K562 (cell line): Measurements from ENCODE around the gene PAK1IP1. TPM values are rescaled to one million over a fixed set of nuclear protein-coding genes. Genes with fewer than 3 reads are reported as not detected.
A peak's percentile ranks its signal among the peaks of the same experiment; 100 is the strongest.

Source experiments
- ATAC-seq: fragments of 200-7000 bp; cut with Tn5 transposase; 3 replicates; pipeline ENCODE4 v1.9.1; 2020; ENCODE audit warnings: moderate library complexity
- BruUV-seq: library from RNA; stranded (reverse); fragments of 400-500 nt; replicated peaks from 2 replicates; lab custom pipeline; 2021; lab: Mats Ljungman, UMichigan
- CTCF ChIA-PET: fragments of 300-600 bp; formaldehyde crosslinking; extraction: SDS; loops from one replicate; lab custom pipeline; 2021; ENCODE audit warnings: low intra/inter-chr PET ratio; lab: Yijun Ruan, JAX
- POLR2A ChIA-PET: fragments of 300-600, 350-650 bp; sonication (Branson Sonifier 250); formaldehyde crosslinking; extraction: SDS; loops from one replicate; lab custom pipeline; 2021; ENCODE audit warnings: antibody characterized with exemption, inconsistent platforms; lab: Yijun Ruan, JAX
- DNase-seq, 4 experiments: peaks; one replicate each; pipeline versions ENCODE4 v3.0.0 to v3.0.0-alpha.2; 2011 to 2018; ENCODE audit warnings: low spot score in 3 of 4, mixed read lengths in 3 of 4; ENCODE audit errors: extremely low read depth in 1 of 4
- FAIRE-seq: peaks from 2 replicates; lab custom pipeline; 2011; peaks lifted over from hg19 to GRCh38; lab: Jason Lieb, UNC
- H2AFZ ChIP-seq: 2 replicates; pipeline ENCODE4 v1.6.0; 2011; ENCODE audit warnings: low read depth, low read length, control low read depth, inconsistent platforms
- H3K27ac ChIP-seq: fragments of 200-600 bp; 3 replicates; pipeline ENCODE4 v1.8.0; 2011; ENCODE audit warnings: low read depth, mild to moderate bottlenecking, control low read depth, inconsistent platforms, low read length, moderate library complexity, mixed read lengths; ENCODE audit errors: extremely low read depth
- H3K27me3 ChIP-seq, 2 experiments: fragments of 300-600 bp in 1 of 2; 2 replicates in 1 of 2; 3 replicates in 1 of 2; pipeline versions ENCODE4 v1.6.0 to v1.8.0; 2011; ENCODE audit warnings: inconsistent platforms in 2 of 2, low read length in 2 of 2, mild to moderate bottlenecking in 1 of 2, mixed read lengths in 1 of 2, moderate library complexity in 1 of 2; ENCODE audit not compliant: control insufficient read depth in 2 of 2, insufficient read depth in 2 of 2
- H3K36me3 ChIP-seq: fragments of 300-600 bp; 3 replicates; pipeline ENCODE4 v1.8.0; 2011; ENCODE audit warnings: mild to moderate bottlenecking, low read length, inconsistent platforms; ENCODE audit not compliant: control insufficient read depth, insufficient read depth
- H3K4me1 ChIP-seq, 2 experiments: fragments of 200-600 bp in 1 of 2; replicated peaks in 1 of 2; 2 replicates in 1 of 2; 3 replicates in 1 of 2; pipeline versions ENCODE4 v1.5.1 to v1.8.0; 2011; ENCODE audit warnings: inconsistent platforms in 2 of 2, low read length in 2 of 2, mild to moderate bottlenecking in 1 of 2, mixed read lengths in 1 of 2, moderate library complexity in 1 of 2; ENCODE audit not compliant: control insufficient read depth in 2 of 2, insufficient read depth in 2 of 2
- H3K4me2 ChIP-seq: 2 replicates; pipeline ENCODE4 v1.6.1; 2011; ENCODE audit warnings: low read length, control low read depth, inconsistent platforms, mixed read lengths; ENCODE audit not compliant: insufficient read depth
- H3K4me3 ChIP-seq: fragments of 200-600 bp; sonication (generic), shearing (Covaris generic); 2 replicates; pipeline ENCODE4 v1.5.1; 2016; ENCODE audit warnings: control low read depth, inconsistent platforms
- H3K79me2 ChIP-seq: fragments of 200-600 bp; 3 replicates; pipeline ENCODE4 v1.8.0; 2011; ENCODE audit warnings: low read length, inconsistent platforms; ENCODE audit not compliant: control insufficient read depth, insufficient read depth
- H3K9ac ChIP-seq, 2 experiments: 2 replicates each; pipeline versions ENCODE4 v1.6.0 to v1.6.1; 2011; ENCODE audit warnings: low read depth in 2 of 2, low read length in 2 of 2, control low read depth in 1 of 2, inconsistent platforms in 1 of 2, mild to moderate bottlenecking in 1 of 2, mixed read lengths in 1 of 2; ENCODE audit not compliant: insufficient read depth in 1 of 2
- H3K9me1 ChIP-seq: one replicate; pipeline ENCODE4 v1.6.0; 2011; ENCODE audit warnings: inconsistent platforms, mild to moderate bottlenecking, low read length, moderate library complexity; ENCODE audit not compliant: control insufficient read depth, insufficient read depth
- H3K9me3 ChIP-seq: replicated peaks from 2 replicates; pipeline ENCODE4 v1.5.1; 2011; ENCODE audit warnings: low read depth, low read length, inconsistent platforms; ENCODE audit not compliant: control insufficient read depth, insufficient read depth
- H4K20me1 ChIP-seq: replicated peaks from 2 replicates; pipeline ENCODE4 v1.6.1; 2011; ENCODE audit warnings: low read length, inconsistent platforms, mixed read lengths; ENCODE audit not compliant: control insufficient read depth, insufficient read depth
- ARHGAP35 ChIP-seq: fragments of 450-650 bp; IDR thresholded peaks from 2 replicates; pipeline ENCODE4 v1.6.1; 2018; ENCODE audit not compliant: partially characterized antibody
- COPS2 ChIP-seq: fragments of 450-650 bp; conservative IDR thresholded peaks from 2 replicates; pipeline ENCODE4 v1.6.1; 2016; ENCODE audit warnings: mild to moderate bottlenecking, moderate library complexity
- DLX4 ChIP-seq: fragments of 250-450 bp; sonication (Bioruptor Pico); IDR thresholded peaks from 2 replicates; pipeline ENCODE4 v1.6.1; 2021; ENCODE audit warnings: mild to moderate bottlenecking
- ETS2 ChIP-seq: IDR thresholded peaks from 2 replicates; pipeline ENCODE4 v1.6.1; 2016; ENCODE audit warnings: borderline replicate concordance, missing genetic modification characterization, mild to moderate bottlenecking, moderate library complexity, missing compliant biosample characterization; ENCODE audit not compliant: poor library complexity, severe bottlenecking
- ETV6 ChIP-seq, 3 experiments: fragments of 150-350 bp in 1 of 3; sonication (generic) in 1 of 3; formaldehyde crosslinking in 1 of 3; IDR thresholded peaks; 2 replicates each; pipeline versions ENCODE4 v1.6.1 to v1.8.0; 2014 to 2022; ENCODE audit warnings: borderline replicate concordance in 2 of 3, low read depth in 2 of 3, antibody characterized with exemption in 1 of 3, low read length in 1 of 3, mild to moderate bottlenecking in 1 of 3, missing genetic modification reagents in 1 of 3
- HDAC1 ChIP-seq, 2 experiments: fragments of 450-650 bp; IDR thresholded peaks; 2 replicates each; pipeline ENCODE4 v1.6.1; 2016 to 2017; ENCODE audit warnings: inconsistent platforms in 1 of 2, mild to moderate bottlenecking in 1 of 2, moderate library complexity in 1 of 2
- HMG20B ChIP-seq: fragments of 250-450 bp; sonication (Bioruptor Pico); IDR thresholded peaks from 2 replicates; pipeline ENCODE4 v1.5.0; 2021; ENCODE audit warnings: mild to moderate bottlenecking
- MED1 ChIP-seq: sonication (generic); formaldehyde crosslinking; IDR thresholded peaks from 2 replicates; pipeline ENCODE4 v1.8.1; 2023; ENCODE audit warnings: missing genetic modification reagents, borderline replicate concordance
- MXD1 ChIP-seq: fragments of 250-450 bp; sonication (Bioruptor Pico); IDR thresholded peaks from 2 replicates; pipeline ENCODE4 v1.8.0; 2021; ENCODE audit warnings: borderline replicate concordance, mild to moderate bottlenecking, moderate library complexity; ENCODE audit not compliant: poor library complexity, severe bottlenecking
- NFIC ChIP-seq: fragments of 450-650 bp; IDR thresholded peaks from 2 replicates; pipeline ENCODE4 v1.6.1; 2017; ENCODE audit warnings: mild to moderate bottlenecking, inconsistent platforms
- NRF1 ChIP-seq, 2 experiments: fragments of 450-650 bp; IDR thresholded peaks in 1 of 2; conservative IDR thresholded peaks in 1 of 2; 2 replicates each; pipeline ENCODE4 v1.6.1; 2014; ENCODE audit warnings: mild to moderate bottlenecking in 2 of 2
- SMAD2 ChIP-seq: fragments of 150-350 bp; IDR thresholded peaks from 2 replicates; pipeline ENCODE4 v1.6.1; 2014; ENCODE audit warnings: low read depth, mild to moderate bottlenecking, low read length
- SRF ChIP-seq, 2 experiments: fragments of 250-450, 450-650 bp in 1 of 2; sonication (Bioruptor Pico) in 1 of 2; sonication (generic) in 1 of 2; formaldehyde crosslinking; IDR thresholded peaks; 2 replicates each; pipeline versions ENCODE4 v1.5.0 to v1.5.1; 2020 to 2022; ENCODE audit warnings: mild to moderate bottlenecking in 1 of 2, missing genetic modification reagents in 1 of 2
- TAF7 ChIP-seq: fragments of 450-650 bp; IDR thresholded peaks from 2 replicates; pipeline ENCODE4 v1.6.1; 2016; ENCODE audit warnings: missing genetic modification characterization, missing compliant biosample characterization
- TBP ChIP-seq: optimal IDR thresholded peaks from 2 replicates; pipeline ENCODE3; 2011; ENCODE audit warnings: low read depth, low read length, improper control_type of control experiment
- TRIM28 ChIP-seq: fragments of 450-650 bp; IDR thresholded peaks from 2 replicates; pipeline ENCODE4 v1.6.1; 2017
- ZKSCAN1 ChIP-seq: fragments of 150-350 bp; IDR thresholded peaks from 2 replicates; pipeline ENCODE4 v1.6.1; 2016; ENCODE audit warnings: low read depth, low read length
- ZNF354B ChIP-seq: fragments of 250-450 bp; sonication (Bioruptor Pico); IDR thresholded peaks from 2 replicates; pipeline ENCODE4 v1.4.0; 2020
- ZNF77 ChIP-seq: fragments of 250-450 bp; sonication (Bioruptor Pico); IDR thresholded peaks from 2 replicates; pipeline ENCODE4 v1.5.0; 2020
- WGBS: fragments of 100-300 bp; shearing (Covaris generic); methylation state at CpG from one replicate; pipeline ENCODE4 v1.1.6; 2016; ENCODE audit warnings: low coverage, mixed read lengths; ENCODE audit not compliant: insufficient coverage; ENCODE audit errors: missing lambda C conversion rate; 5-methylcytosine and 5-hydroxymethylcytosine counted together
- in situ Hi-C: fragments of 300-500 bp; cut with MboI; formaldehyde crosslinking; loops from 4 replicates; pipeline ENCODE4 v1.15.0; 2018; ENCODE audit warnings: inconsistent platforms, mixed read lengths
- intact Hi-C: fragments of 100-400 bp; cut with micrococcal nuclease; formaldehyde crosslinking; loops from 2 replicates; pipeline ENCODE4 v1.14.2; 2022
- polyA plus RNA-seq, 8 experiments: library from polyadenylated mRNA; depleted of rRNA in 4 of 8; stranded (reverse) in 5 of 8; unstranded in 3 of 8; fragments of >200 nt; fragmentation: Nextera tagmentation in 2 of 8; fragmentation: Illumina TruSeq in 1 of 8; extraction: Ambion mirVana in 2 of 8; extraction: Trizol in 1 of 8; gene quantifications; 2 replicates each; pipeline versions ENCODE4 v1.2.1 to v1.2.3, GENCODE V29; 2011 to 2014; ENCODE audit warnings: inconsistent platforms in 1 of 8, missing spikeins in 1 of 8
- total RNA-seq, 7 experiments: library from RNA; depleted of rRNA in 6 of 7; stranded (reverse); fragments of >200 nt in 6 of 7; fragmentation: Illumina TruSeq in 2 of 7; extraction: Trizol in 2 of 7; gene quantifications; 2 replicates each; pipeline versions ENCODE4 v1.2.1 to v1.2.3, GENCODE V29; 2011 to 2021; ENCODE audit warnings: low replicate concordance in 1 of 7

The PAK1IP1 gene
- total and polyA plus RNA-seq, 9 of the 15 experiments (the other 6 are each of a cell fraction or from before 2014, with no cell fraction given) = 50.0 to 200 (median 87.0) TPM

- H3K9ac ChIP-seq = peak overlapping the region; percentile 57 to 89; a peak in 3 of 4 replicates
- POLR2A ChIA-PET = interaction anchor here (0.7 kb wide), 1 partner anchor 1353 kb away, joined by 3 read pairs; no protein-coding TSS in a partner anchor
- no peaks in the 10 kb centered on the region for H3K9me1 ChIP-seq
- H3K27ac ChIP-seq = no peak overlapping the region
- H4K20me1 ChIP-seq = no peaks in the 10 kb centered on the region
- peaks cover 77% of the 10 kb centered on the region for H3K79me2 ChIP-seq
- H3K36me3 ChIP-seq = peaks cover 57% of the 10 kb centered on the region
- FAIRE-seq = no peak
- intact Hi-C loops = no loop called here
- H3K27me3 ChIP-seq = no peaks in the 10 kb centered on the region
- H3K9me3 ChIP-seq = peaks cover 3% of the 10 kb centered on the region; the same call in 1 of the 2 replicates
- H3K4me1 ChIP-seq = peaks cover 5 to 13% of the 10 kb centered on the region in 2 experiments; a peak in 4 of 5 replicates
- 94% methylated on average over 4 of the region's 4 CpGs for WGBS
- H3K4me2 ChIP-seq = peak overlapping the region; percentile 94
- no peak for ATAC-seq
- peak overlapping the region; percentile 55; the same call in 1 of the 2 replicates for H3K4me3 ChIP-seq
- TF ChIP-seq SRF (CRISPR knock-in tag; IDR thresholded peaks at IDR 0.05) (no peak), NFIC (peak; percentile 79), TAF7 (tag) (no peak), DLX4 (CRISPR knock-in tag) (no peak), HDAC1 (IDR thresholded peaks at IDR 0.05) (no peak), SMAD2 (no peak), ARHGAP35 (no peak), ZNF77 (CRISPR knock-in tag) (no peak), MED1 (CRISPR knock-in tag) (no peak), ETV6 (IDR thresholded peaks at IDR 0.05; ENCODE audit: borderline replicate concordance in 1 of 2, low read depth in 2 of 2, low read length in 1 of 2) (no peak), ETV6 (CRISPR knock-in tag; IDR thresholded peaks at IDR 0.05; ENCODE audit: borderline replicate concordance) (0 out of 2 replicates have a peak, but pooled peaks have one; percentile 46), ZNF354B (CRISPR knock-in tag) (no peak), ZKSCAN1 (peak; percentile 83), NRF1 (conservative IDR thresholded peaks at IDR 0.05 in 1 of 2, IDR thresholded peaks at IDR 0.05 in 1 of 2) (no peak), HMG20B (CRISPR knock-in tag) (no peak), ETS2 (tag) (no peak), TBP (no peak), TRIM28 (no peak), MXD1 (no peak), COPS2 (no peak)
- TF ChIP-seq, all 486 proteins: peak for 3
- no peak overlapping the region for H2AFZ ChIP-seq
- in situ Hi-C loops = no loop called here
- no TSS peak for BruUV-seq
- CTCF ChIA-PET = no interaction called here
- no peak for DNase-seq
These were observed 1.9 kb downstream of the PAK1IP1 start for GRCh38 chr6:10696655-10697054.
